HL-60/S4 (cell line): ENCODE results near the gene KRTAP5-2.
"Not testable (repeated sequence)": the region's sequence is repeated elsewhere in the genome, so short reads cannot be mapped to it uniquely, and the experiment has no call there.

ENCODE experiments used
- in situ Hi-C: fragments of 300-500 bp; cut with MboI; formaldehyde crosslinking; loops from 2 replicates; pipeline ENCODE4 v1.14.3; 2022; ENCODE audit warnings: low sequenced_read_pairs

The KRTAP5-2 gene

DNA sequence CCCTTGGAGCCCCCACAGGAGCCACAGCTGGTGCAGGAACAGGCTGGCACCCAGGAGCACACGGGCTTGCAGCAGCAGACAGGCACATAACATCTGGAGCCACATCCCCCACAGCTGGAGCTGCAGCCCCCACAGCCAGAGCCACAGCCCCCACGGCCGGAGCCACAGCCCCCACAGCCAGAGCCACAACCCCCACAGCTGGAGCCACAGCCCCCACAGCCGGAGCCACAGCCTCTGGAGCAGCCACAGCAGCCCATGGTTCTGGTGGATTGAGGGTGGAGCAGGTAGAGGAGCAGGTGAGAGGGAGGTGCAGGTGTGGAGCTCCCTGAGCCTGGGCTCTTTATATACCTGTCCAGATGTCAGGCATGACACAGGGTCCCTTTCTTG, at the start of gene KRTAP5-2:
TSS of gene KRTAP5-2 (minus strand) at position 301 of the 387 bp plus-strand sequence. CDS start at position 257, 44 bp downstream.
- in situ Hi-C loops: no loop called here

- in situ Hi-C loops: not testable (repeated sequence)
Observed at GRCh38 chr11:1646540-1646939, 48.4 kb upstream of the KRTAP5-2 start.

DNA sequence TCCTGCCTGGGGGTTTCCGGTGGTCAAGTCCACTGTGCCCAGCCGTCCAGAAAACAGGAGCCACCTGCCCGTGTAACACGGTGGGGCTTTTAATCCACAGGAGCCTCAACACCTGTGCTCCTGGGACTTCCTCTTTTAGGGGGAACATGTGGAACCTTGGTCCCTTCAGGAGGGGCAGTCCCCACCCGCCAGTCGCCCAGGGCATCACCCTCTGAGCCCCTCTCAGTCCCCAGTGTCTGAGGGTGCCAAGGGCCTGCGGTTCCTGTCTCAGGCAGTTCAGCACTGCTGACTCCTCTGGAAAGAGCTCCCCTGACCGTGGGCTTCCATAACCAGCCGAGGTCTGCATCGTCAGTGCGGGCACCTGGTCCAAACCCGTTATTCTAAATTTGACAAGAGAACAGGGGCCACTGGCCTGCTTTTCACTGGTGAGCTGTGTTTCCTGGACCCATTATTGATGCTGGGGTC, 47.3 kb upstream of the KRTAP5-2 start:
- in situ Hi-C loops: no loop called here

GRCh38 chr11:1644601-1645356, 46.7 kb upstream of the KRTAP5-2 start:
- in situ Hi-C loops: no loop called here

- in situ Hi-C loops: no loop called here
Observed at GRCh38 chr11:1643146-1643690, 45.1 kb upstream of the KRTAP5-2 start.

DNA sequence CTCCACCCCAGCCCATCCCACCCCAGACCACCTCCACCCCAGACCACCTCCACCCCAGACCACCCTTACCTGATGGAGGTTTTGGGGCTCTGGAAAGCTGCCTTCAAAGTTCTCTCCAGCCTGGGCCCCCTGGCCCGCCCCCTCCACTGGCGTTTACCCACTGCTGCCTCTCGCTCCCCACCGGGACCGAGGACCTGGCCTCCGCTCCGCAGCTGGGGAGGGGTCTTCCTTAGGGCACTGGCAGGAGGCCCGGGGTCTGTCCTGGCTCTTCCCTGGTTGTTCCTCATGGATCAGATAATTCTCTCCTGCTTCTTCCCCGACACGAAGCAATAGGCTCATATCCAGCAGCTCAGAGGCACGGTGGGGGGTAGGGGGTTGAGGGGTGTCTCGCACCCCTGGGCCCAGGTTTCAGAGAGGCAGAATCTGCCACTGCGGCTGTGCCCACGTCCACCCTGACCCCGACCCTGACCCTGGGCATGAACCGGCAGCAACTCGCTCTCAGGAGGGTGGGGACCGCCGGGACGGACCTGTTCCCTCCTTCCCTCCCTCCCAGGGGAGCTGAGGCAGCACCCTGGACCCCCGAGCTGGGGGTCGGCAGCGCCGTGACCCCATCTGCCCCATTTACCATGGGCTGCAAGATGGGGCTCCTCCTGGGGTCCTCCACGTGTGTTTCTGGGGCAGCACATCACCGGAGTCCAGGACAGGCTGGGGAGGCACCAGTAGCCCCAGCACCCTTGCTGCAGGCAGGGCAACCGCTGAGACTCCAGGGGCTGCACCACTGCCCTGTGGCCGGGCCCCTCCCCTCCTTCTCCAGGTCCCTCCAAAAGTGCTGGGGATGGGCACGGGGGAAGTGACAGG, 44.4 kb upstream of the KRTAP5-2 start:
- in situ Hi-C loops: no loop called here

DNA sequence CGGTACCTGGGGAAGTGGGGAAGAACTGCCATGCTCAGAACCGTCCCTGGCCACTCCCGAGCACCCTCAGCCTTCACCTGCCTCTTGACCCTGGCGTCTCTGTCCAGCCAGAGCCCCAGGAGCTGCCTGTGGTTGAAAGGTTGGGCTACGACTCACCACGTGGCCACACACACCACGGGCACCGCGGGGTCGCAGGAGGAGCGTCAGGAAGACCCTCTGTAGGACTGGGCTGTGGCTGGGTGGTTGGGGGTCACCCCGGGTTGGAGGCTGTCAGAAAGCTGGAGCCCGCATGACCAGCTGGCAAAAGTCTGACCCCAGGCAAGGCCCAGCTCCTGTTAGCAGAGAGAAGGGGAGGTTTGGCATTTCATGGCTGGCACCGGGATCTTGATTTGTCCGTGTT, 43.0 kb upstream of the KRTAP5-2 start:
- in situ Hi-C loops: no loop called here

- in situ Hi-C loops: no loop called here
Observed at GRCh38 chr11:1640076-1640946, 42.2 kb upstream of the KRTAP5-2 start.

- in situ Hi-C loops: no loop called here
Observed at GRCh38 chr11:1639666-1640065, 41.6 kb upstream of the KRTAP5-2 start.

DNA sequence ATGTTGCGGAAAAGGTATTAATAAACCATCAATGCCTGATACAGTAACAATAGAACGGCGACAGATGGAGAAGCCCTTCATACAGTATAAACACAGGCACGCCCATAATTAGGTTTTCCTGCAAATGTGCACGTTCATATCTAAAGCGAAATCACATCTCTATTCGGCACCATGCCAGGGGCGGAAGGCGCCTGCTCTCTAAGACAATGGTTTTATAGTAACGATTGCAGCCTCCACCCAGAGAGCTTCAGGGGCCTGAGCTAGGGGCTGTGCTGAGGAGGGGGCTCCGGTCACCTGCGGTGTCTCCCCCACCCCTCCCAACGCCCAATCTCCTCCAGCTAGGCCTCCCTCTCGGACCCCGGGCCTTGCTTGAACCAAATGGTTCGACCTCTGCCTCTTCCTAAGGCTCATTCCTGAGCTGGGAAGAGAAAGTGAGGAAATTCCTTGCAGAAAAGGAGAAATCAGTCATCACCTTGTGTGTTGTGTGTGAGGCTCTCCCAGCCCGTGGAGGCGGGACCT, 41.1 kb upstream of the KRTAP5-2 start:
- in situ Hi-C loops: no loop called here

DNA sequence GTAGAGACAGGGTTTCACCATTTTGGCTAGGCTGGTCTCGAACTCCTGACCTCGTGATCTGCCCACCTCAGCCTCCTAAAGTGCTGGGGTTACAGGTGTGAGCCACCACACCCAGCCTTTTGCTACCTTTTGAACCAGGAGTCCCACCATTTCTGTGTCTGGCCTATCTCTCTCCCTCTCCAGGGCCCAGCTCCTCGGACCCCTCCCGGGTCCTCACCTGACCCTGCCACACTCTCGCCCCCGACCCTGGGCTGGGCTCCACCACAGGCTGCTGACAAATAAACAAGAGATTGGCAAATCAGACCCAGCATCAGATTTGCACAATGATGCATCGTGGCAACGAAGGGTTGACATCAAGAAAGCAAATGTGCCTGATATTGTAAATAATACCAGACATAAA, 40.2 kb upstream of the KRTAP5-2 start:
- in situ Hi-C loops: no loop called here

DNA sequence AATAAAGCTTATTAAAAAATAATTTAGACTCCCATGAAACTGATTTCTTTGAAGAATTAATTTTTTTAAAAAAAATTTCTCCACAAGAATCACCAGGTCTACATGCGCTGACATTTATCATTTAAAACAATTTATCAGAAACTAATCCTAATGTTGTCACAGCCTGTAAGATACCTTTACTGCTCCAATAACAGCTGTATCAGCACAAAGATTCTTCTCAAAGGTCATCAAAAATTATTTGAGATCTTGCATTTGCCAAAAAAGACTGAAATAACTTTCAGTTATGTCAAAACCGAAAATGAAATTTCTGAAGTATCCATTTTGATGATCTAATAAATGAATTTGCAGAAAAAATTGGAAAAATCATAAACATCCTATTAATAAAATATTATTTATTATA, 39.5 kb upstream of the KRTAP5-2 start:
- in situ Hi-C loops: no loop called here

DNA sequence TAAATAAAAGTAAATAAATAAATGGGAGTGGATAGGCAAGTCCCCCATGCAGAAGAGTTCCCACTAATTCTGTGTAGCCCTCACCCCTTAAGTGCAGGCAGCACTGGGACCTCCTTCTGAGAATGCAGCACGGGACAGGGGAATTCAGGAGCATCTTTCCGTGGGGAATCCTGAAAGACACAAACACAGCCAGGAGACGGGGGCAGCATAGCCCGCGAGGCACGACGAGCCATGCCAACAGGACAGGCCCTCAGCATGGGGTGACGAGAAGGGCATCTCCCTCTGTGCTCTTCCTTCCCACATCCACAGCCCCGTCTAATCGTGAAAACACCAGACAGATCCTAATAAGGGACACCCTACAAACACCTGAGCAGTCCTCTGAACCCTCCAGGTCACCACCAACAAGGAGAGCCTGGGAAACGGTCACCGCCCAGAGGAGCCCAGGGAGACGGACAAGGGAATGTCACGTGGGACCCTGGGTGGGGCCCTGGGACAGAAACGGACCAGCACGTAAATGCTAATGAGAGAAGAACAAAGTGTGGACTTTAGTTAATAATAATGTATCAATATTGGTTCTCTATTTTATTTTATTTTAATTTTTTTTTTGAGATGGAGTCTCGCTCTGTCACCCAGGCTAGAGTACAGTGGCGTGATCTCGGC, 38.3 kb upstream of the KRTAP5-2 start:
- in situ Hi-C loops: no loop called here

DNA sequence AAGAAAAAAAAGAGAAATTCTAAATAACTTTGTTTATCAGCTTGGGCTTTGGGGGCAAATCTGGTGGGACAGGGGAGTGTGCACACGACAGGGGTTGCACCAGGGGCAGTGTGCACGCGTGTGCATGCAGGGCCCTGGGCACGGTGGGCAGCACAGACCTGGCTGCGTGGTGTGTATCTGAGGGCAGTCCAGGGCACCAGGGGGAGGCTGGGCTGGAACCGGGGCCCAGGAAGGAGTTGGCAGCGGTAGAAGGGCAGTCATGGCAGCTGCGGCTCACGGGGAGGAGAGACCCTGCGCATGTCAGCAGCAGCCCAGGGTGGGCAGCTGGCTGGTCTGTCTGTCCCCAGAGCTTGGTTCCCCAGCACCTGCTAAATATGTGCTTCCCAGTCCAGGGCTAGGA, 35.8 kb upstream of the KRTAP5-2 start:
- in situ Hi-C loops: no loop called here

DNA sequence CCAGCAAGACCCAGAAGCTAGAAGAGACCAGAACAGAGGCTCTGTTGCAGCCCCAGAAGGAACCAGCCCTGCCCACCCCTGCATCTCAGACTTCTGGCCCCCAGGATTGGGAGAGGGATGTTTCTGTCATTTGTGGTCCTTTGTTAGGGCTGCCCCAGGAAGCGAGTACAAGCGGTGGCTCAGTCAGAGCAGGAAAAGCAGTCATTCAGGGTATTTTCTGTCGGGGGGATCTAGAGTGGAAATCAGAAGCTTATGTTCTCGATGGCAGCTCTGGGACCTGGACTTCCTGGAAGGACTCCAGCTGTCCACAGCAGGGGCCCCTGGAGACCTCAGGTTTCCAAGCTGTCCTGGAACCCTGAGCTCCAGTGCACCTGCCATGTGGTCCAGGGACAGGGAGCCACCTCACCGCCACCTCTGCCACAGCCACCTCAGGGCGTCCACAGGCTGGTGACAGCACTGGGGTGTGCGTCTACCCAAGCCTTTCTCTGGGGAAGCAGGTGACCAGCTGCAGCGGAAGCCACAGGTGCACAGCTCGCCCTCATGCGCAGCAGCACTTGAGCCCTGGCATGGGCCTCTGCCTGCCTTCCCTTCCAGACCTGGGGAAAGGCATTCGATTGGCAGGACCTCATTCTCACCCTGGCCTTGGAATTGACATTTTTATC, 34.1 kb upstream of the KRTAP5-2 start:
- in situ Hi-C loops: no loop called here

GRCh38 chr11:1631066-1631568, 33.0 kb upstream of the KRTAP5-2 start:
- in situ Hi-C loops: no loop called here

- in situ Hi-C loops: no loop called here
Observed at GRCh38 chr11:1630271-1630670, 32.2 kb upstream of the KRTAP5-2 start.

DNA sequence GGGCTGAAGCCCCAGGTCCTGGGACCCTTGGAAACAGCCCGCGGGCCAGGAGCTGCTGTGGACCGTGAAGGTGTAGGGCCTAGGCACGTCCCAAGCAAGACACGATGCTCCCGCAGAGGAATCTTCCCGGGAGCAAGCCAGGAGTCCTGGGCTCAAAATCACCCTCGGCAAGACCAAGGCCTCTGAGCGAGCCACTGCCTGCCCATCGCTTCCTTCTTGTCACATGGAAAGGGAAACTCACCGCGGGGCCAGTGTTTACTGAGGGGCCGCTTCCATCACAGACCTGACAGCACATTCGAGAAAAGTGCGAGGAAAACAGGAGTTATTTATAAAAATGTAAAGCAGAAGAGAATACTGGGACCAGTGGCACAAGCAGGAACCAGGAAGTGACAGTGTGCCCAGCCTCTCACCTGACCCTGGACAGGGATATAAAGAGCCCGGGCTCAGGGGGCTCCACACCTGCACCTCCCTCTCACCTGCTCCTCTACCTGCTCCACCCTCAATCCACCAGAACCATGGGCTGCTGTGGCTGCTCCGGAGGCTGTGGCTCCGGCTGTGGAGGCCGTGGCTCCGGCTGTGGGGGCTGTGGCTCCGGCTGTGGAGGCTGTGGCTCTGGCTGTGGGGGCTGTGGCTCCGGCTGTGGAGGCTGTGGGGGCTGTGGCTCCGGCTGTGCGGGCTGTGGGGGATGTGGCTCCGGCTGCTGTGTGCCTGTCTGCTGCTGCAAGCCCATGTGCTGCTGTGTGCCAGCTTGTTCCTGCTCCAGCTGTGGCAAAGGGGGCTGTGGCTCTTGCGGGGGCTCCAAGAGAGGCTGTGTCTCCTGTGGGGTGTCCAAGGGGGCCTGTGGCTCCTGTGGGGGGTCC, 31.5 kb upstream of the KRTAP5-2 start, which contains the start of gene KRTAP5-5:
TSS of gene KRTAP5-5 (plus strand) at position 450 of the 860 bp plus-strand sequence. CDS start at position 516, 66 bp downstream.
- in situ Hi-C loops: no loop called here
